IPS DF 4.7 (cell line): ENCODE data around the gene DENND1A.
"Not testable (repeated sequence)": the region's sequence is repeated elsewhere in the genome, so short reads cannot be mapped to it uniquely, and the experiment has no call there.

Experiments used
- DNase-seq: peaks from one replicate; pipeline ENCODE4 v3.0.0-alpha.2; 2013; ENCODE audit warnings: low spot score; ENCODE audit errors: extremely low read depth

The DENND1A gene

GRCh38 chr9:123343443-123344191 is 586.3 kb downstream of the DENND1A start:
- no peak for DNase-seq

GRCh38 chr9:123342247-123342646 is 587.7 kb downstream of the DENND1A start:
- no peak for DNase-seq

DNA sequence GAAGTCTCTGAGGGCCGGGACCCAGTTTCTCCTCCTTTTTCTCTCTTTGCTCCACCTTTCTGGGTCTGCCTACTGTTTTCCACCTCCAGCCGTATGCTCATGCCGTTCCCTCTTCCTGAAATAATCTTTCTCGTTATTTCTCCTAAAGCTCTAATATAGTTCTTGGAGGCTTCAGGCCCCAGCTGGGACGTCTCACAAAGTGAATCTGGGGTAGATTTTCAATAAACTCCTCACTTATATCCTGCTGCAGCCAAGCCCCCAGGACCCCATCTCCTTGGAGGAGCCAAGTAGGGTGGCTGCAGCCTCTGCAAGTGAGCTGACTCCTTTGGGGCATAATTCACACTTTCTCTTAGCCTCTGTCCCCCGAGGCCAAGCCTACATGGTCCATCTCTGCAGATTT is 588.1 kb downstream of the DENND1A start:
- no peak for DNase-seq

DNA sequence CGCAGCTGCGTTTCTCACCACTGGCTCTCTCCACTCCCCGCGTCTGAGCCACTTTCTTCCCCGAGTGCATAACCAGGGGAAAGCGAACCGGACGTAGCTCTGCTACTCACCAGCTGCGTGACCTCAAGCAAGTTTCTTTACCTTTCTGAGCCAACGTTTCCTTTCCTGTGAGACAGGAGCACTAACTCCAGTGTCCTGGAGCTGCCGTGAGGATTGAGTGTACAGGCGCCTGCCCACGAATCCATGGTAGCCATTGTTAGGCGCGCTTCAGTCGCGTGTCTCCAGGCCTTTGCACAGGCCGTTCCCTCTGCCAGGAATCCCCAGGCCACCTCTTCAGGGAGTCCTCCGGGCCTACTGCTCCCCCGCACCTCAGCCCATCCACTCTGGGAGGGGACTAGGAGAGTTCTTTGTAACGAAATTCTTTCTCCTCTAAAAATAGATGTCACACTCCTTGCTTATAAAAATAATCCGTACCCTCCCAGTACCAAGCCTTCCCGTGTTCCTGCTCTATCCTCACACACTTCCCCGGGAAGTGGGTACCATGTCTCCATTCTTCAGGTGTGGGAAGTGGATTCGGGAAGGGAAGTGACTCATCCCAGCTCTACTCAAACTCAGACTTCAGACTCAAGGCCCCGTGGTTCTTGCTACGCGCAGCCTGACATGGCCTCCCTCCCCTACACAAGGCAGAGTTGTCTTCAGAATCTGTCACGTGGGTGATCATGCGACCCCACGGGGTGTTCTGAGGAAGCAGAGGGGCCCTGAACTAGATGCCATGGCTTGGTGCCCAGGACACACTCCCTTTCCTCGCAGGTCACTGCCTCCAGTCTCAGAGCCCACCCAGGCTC is 590.0 kb downstream of the DENND1A start:
- no peak for DNase-seq

DNA sequence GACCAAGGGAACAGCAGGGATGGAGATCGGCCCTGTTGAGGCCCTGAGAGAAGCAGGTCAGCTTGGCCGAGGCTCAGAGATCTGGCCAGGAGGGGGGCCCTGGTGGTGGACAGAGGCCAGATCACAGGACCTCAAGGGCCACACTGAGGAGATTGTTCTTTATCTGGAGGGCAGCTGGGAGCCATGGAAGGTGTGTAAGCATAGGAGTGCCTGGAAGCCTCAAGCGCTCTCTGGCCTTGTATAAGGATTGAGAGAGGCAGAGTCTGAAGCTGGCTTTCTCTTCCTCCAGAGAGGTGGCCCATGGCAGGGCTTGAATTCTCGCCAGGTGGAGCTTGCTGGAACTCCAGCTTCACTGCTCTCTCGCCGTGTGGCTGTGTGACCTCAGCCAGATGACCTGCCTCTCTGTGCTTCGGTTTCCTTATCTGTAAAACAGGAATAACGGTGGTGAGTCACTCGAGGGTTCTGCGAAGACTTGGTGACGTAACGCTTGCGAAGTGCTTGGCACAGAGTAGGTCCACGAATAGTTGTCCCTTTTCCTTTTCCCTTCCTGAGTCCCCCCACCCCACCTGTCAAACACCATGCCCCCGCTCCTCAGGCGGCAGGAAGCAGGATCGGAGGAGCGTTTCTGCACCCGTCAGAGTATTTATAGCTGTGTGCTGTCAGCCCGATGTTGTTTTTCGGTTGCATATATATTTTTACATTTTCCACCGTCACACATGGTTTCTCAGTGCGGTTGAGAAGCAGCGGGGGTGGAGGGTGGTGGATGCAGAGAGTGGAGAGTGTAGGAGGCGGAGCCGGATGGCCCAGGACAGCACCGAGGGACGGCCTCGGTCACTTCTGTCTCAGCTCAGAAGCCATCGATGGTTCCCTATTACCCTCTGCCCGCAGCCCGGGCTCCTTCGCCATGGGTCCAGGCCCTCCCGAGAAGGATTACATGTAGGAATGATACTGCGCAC is 590.9 kb downstream of the DENND1A start:
- DNase-seq: no peak

- no peak for DNase-seq
Measured at GRCh38 chr9:123337971-123338370, 592.0 kb downstream of the DENND1A start.

- DNase-seq: no peak
Measured at GRCh38 chr9:123336959-123337358, 593.0 kb downstream of the DENND1A start.

DNA sequence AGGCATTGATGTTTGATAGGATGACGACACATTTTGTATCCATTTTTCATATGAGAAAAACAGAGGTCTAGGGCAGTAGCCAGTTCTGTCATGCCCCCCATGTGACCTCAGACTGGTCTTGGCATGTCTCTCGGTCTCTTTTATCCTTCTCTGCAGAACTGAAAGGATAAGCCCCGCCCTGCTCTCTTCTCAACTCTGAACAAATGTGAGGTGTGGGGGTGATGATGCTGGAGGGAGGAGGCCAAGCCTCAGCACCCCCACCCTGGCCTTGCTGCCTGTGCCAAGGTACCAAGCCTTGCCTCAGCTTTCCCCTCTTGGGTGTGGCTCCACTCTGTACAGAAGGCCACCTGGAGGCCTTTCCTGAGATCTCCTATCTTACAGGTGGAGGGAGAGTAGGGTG is 593.5 kb downstream of the DENND1A start:
- no peak for DNase-seq

DNA sequence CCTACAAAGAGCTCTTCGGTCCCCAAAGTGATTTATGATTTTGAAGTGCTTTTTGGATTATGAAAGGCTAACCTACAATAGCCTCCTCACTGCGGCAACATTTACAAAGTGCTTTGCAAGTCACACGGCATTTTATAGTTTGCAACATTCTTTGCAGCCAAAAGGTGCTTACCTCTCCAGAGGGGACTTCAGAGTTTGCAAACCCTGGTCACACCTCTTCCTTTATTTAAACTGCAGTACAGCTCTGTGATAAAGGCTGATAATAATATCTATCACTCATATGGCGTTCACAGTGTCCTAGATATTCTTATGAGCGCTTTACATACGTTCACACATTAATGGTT is 594.0 kb downstream of the DENND1A start:
- no peak for DNase-seq

DNA sequence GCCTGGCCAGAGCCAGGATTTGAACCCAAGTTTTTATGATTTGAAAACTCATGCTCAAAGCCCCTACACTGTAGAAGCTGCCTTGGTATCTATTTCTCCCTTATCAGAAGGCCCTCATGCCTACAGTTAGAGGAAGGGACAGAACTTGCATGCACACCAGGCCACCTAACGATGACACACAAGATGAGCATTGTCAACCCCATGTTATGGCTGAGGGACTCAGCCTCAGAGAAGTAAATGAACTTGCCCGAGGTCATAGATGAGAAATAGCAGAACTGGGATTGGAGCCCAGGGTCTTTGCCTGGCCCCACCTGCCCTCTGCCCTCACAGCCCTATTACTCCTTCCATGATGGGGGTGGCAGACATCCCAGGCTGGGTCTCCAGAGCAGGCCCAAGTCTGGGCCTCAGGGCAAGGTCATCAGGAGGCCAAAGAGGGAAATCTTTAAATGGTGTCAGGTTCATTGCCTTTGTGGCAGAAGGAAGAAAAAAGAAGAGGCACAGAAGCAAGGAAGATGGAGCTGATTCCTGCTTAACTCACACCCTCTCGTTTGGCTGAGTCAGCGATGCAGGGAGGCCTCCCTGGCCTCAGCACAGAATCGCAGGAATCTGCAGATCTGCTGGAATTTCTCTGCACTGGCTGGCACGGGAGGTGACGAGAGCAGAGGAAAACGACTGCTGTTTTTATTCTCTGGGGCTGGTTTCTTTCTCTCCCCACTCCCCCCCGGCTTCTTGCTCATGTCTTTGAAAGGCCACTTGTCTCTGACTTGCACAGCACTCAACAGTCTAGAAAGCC is 594.5 kb downstream of the DENND1A start:
- DNase-seq: no peak

GRCh38 chr9:123334639-123335038 is 595.3 kb downstream of the DENND1A start:
- no peak for DNase-seq

- DNase-seq: not testable (repeated sequence)
Measured at GRCh38 chr9:123333058-123333669, 596.8 kb downstream of the DENND1A start.

DNA sequence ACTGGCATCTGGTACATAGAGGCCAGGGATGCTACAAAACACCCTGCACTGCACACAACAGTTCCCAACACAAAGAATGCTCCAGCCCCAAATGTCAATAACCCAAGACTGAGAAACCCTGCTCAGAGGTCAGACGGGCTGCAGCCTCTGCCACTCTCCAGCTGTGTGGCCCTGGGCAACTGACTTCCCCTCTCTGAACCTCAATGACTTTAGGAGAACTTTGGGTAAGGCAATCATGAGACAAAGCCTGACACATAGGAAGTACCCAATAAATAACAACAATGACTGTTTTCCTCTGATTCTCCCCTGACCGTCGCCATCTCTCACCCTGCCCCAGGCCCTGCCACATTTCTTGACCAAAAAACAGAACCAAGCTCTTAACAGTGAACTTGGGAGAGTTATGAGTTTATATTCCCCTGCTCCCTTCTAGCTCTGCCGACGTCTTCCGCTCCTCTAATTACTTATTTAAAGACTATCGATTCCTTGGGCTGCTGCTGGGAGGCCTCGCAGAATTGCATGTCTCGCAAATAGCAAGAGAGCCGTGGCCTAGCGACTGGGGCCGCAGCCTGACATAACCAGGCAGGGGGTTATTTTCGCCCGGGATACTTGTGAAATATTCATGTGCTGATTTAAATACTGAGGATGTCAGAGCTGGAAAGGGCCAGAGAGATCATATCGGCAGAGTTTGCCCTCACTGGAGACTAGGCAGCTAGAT is 598.4 kb downstream of the DENND1A start:
- DNase-seq: no peak
